Hematopoietic multipotent progenitor cell treated with erythropoietin and hydrocortisone succinate and interleukin-3 and kit ligand, for 15 days (in vitro differentiated cells): Measurements from ENCODE around the gene TMEM19.

Experiments
- DNase-seq: peaks from one replicate; pipeline ENCODE4 v3.0.0-alpha.2; 2015; ENCODE audit warnings: low spot score

TMEM19 gene

DNA sequence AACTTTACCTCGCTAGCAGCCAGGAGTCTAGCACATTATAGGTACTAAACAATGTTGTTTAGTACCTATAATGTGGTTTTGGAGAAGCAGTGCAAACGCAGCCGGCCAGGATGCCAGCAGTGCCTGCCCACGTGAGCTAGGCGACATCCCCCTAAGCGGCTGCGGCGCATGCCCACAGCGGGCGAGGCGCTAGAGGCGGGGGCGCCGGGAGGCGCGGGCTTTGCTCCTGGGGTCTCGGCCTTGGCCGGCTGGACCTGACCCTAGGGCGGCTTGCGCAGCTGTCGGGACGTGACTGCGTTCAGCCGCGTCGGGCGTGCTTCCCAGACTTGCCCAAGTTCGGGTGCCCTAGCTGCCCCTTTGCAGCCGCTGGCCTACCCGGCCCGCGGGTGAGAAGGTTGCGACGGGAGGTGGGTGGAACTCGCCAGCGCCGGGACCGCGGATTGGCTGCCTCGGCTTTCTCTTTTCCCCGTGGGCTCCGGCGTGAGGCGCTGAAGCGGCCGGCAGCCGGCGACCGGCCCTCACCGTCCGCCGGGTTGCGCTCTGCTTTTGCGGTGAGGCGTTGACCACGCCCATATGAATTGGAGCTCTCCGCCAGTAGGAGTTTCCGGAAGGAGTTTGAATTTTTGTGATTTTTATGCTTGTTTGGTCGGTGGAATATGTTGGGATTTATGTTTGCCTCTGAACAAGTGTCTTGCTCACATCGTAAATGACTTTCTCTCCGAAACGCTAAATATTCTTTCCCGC is at the start of gene TMEM19:
TSS of gene TMEM19 (plus strand) at position 169 of the 744 bp plus-strand sequence. CDS start 599 bp downstream, outside the sequence.
- DNase-seq = peak; percentile 88

DNA sequence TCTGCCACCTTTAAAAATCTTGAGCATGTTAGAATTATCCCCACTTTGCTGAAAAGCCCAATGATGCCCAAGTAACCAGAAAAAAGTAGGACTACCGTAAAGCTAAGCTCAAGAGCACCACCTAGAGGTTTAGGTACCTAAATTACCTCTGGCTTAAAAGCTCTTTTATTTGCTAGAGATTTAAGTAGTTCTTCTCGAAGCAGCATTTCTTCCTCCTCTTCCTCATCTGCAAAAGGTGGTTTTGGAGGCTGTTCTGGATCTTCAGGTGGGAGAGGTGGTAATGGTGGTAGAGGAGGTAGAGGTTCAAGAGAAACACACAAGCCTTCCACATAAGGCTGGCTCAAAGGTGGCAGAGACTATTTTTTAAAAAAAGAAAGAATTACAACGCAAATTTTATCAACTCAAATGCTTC is 49.2 kb upstream of the TMEM19 start:
- DNase-seq = peak; percentile 81

DNA sequence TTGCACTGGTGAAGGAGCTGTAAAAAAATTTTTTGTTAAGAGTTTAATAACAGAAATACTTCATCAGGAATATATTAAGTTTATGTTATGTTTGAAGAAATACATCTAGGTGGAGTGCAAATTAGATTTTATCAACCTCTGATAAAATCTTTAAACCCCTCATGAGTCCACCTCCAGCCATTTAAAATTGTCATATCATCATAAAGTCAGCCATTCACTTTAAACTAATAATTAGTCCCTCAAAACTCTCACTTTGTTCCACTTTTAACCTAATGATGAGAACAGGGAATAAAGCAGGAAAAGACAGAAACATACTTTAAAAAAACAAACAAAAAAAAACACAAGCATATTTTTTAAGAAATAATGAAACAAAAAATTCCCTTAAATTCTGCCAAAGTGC is 47.4 kb upstream of the TMEM19 start:
- no peak for DNase-seq

DNA sequence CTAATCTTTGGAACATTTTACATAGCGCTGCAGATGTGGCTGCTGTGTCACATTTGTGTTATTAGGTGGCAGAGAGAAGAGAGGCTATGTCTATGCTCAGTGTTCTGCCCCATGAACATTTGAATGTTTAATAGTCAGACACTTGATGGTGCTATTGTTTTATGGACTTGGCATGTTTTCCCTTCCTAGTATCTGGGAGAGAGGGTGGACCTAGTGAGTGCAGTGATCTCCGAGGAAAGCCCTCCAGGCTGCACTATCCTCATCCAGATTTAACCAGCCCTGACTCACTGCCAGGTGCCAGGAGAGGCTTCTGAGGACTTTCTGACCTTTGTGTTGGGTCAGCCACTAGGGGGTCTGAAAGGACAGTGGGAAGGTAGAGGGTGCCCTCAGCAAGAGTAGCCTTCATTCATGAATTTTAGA is 46.5 kb upstream of the TMEM19 start:
- DNase-seq = no peak

DNA sequence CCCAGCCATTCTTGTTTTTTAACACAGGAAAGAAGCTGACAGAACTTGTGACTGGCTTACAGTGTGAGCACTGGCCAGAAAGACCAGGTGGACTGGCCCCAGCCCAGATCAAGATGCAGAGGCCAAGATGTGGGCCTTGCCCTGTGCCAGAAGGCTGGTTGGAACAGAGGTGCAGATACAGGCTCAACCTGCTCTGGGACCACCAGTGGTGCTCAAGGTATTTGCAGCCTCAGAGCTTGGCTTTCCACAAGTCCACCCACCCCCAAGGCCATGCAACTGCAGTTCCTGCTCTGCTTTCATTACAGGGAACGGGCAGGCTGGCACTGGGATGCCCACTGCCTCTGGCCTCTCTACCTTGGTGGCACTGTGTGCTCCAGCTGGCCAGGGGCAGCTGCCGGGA is 45.6 kb upstream of the TMEM19 start:
- DNase-seq = no peak

DNA sequence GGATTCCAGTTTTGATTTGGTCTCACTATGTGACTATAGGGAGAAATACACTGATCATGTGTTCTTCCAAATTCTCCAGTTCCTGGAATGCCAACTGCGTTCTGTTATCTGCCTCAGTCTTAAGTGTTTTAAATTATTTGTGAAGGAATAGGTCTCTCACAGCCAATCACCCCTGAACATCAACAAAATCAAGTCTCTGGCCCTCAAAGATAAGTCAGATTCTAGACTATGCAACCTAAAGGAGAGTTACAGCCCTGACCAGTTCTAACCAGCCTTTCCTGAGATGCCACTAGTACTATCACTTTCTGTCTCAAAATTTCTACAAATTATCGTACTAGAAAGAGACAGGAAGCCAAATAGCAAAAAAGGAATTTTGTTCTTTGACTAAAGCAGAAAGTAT is 44.5 kb upstream of the TMEM19 start:
- DNase-seq = no peak

DNA sequence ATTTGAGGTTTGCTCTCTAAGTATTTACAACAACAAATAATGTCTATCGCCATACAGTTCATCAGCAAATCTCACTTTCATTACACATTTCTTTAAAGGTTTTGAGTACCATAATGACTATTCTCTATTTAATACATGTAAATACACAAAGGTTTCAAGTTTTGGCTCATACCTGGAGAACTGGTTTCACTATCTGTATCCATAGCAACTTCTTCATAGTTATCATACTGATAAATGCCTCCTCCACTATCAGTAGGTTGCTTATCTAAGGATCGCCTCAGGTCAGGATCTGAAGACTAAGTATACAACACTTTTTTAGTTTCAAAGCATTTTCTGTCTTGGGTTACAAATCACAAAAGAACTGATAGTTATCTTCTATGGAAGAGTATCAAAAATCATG is 43.6 kb upstream of the TMEM19 start:
- DNase-seq = no peak

DNA sequence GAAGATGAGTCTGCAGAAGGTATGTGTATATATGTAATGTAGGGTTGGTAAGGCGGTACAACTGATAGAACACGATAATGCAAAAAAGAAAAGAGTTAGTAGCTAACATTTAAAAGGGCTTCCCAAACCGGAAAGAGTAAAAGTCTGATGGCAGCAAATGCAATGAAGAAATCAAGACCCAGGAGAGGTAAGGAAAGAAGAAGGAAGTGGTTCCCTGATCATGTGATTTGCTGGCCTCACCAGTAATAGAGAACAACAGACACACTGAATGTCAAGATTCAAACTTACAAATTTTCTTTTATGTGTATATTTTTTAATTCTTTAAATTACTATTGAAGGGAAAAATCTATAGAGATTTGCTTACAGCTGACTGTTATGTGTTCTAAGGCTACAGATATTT is 40.6 kb upstream of the TMEM19 start:
- no peak for DNase-seq

DNA sequence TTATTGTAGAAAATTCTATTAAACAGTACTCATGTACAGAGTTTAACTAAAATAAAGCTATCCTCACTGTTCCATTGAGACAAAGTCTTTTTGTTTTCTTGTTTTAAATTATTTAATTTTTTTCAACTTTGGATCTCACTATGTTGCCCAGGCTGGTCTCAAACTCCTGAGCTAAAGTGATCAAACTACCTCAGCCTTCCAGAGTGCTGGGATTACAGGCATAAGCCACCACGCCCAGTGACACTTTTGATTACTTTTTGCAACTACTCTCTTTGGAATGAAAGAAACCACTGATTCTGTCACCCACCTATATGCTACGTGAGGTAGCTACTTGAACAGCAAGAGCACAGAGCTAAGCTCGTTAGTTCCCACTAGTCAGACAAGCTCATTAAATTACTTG is 39.4 kb upstream of the TMEM19 start:
- no peak for DNase-seq

DNA sequence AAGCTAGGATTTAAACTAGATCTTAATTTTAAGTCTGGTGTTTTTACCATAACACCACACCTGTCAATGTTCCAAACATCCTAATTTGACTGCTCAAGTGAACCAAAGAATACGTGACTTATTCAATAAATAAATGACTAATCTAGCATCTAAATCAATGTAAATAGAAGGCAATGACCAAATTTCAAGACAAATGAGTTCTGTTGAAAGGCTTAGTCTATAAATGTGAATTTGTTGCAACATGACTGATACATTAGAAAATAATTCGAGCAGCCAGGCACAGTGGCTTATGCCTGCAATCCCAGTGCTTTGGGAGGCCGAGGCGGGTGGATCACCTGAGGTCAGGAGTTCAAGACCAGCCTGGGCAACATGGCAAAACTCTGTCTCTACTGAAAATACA is 37.3 kb upstream of the TMEM19 start:
- no peak for DNase-seq

DNA sequence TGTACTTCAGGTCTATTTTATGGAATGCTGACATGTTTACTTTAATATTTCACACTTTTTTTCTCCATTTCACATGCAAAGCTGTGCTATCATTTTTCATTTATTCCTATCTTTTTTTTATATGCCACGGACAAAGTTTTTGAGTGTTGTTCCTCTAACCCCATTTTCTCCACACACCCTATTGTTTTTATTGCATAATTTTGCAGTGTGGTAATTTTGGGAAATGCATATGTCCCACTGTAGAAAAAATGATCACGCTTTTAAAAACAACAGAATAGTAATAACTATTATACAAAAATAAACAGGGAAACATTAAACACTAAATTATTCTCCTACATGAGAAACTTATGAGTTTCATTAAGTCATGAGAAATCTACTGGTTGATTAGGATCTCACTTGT is 36.5 kb upstream of the TMEM19 start:
- DNase-seq = no peak

DNA sequence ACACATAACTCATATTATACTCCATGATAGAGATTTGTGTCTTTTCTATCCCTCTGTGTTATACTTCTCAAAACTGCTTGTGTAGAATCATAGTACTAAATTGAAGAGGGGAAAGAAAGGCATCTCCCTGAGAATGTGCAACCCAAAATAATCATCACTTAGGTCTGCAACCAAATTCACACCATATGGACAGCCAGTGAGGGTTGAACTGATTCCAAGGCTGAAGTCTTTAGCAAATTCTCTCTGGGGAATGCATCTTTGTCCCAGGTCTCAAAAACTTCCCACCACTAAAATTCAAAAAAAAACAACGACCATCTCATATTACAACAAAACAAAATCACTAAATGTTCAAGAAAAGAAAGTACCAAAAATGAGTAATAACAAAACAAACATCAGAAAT is 33.2 kb upstream of the TMEM19 start:
- no peak for DNase-seq

DNA sequence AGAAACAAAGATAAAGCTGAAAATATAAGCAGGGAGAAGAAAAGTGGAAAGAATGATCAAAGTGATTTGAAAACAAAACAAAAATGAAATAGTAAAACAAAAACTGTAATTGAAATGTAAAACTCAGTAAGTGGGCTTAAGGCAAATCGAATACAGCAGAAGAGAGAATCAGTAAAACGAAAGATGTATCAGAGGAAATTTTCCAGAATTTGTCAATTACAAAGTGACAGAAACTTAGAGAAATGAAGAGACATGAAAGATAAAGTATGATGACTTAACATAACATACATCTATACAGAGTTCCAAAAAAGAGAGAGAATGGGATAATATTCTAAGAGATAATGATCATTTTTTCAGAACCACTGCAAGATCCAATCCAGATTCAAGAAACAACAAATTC is 32.7 kb upstream of the TMEM19 start:
- DNase-seq = no peak

DNA sequence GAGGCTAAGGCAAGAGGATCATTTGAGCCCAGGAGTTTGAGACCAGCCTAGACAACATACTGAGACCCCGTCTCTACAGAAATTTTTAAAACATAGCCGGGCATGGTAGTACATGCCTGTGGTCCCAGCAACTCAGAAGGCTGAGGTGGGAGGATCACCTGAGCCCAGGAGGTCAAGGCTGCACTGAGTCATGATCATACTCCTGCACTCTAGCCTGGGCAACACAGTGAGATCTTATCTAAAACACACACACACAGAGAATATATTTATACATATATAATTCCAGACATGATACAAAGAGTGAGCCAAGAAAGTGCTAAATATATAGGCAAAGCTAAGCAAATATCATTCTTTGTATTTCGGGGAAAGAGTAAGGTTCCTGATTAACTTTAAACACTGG is 31.7 kb upstream of the TMEM19 start:
- no peak for DNase-seq

DNA sequence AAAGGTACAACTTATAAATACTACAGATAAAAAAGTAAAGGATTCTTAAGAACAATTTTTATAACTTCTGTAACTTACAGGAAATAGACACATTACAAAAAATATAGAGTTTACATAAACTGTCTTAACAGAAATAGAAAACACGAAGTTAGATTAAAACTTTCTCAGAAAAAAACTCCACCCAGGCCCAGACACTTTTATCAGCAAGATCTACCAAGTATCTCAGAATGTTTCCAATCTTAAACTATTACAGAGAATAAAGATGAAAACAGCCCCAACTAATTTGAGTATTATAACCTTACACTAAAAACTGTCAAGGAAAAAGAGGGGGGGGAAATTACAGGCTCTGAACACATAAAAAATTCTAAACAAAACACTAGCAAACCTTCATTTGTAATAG is 30.4 kb upstream of the TMEM19 start:
- DNase-seq = no peak

DNA sequence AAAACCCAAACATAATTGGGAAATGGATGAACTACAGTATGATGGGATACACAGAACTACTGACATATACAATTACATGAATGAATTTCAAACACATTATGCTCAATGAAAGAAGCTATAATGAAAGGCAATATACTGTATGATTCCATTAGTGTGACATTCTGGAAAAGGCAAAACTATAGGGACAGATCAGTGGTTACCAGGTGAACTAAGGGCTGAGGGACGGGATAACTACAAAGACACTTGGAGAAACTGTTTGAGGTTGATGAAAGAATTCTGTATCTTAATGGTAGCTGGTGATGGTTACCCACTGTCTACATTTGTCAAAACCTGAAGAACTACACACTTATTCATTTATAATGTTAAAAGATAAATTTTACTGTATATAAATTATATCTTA is 30.0 kb upstream of the TMEM19 start:
- no peak for DNase-seq

DNA sequence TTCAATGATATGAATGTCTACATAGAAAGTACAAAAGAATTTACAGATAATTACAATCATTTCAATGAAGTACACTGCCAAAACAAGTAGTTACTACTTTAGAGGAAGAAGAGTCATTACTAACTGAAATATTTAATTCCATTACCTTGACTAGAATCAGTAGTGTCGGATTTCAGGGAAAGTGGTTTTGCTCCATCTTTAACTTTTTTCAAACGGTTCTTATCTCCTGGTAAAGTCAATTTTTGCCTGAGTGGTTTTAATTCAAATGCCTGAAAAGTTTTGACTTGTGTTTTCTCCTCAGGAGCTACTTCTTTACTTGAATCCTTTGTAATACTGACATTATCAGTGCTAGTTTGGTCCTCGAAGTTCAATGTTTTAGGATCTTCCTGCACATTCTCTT is 29.1 kb upstream of the TMEM19 start:
- DNase-seq = no peak

DNA sequence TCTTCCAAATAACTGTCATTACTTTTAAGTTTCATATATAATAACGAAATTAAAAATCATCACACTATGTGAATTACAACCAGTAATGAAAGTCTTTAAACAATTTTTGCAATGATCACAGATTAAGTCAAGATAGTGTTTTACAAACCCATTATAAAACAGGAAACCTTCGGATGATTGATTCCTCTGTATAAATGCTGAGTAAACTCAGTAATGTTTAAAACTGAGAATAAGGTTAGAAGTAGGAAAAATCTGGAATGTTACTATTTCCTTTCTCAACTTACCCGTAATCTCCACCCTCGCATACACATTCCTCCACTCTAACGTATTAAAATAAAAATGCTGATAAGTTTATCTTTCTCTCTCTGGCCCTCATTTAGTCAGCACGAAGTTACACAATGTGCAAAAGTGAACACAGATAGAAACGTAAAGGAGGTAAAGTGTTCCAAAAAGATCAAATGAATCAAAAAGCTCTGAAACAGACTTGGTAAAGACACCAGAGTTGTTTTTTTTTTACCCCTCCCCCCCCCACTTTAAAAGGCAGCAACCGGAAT is 23.8 kb upstream of the TMEM19 start:
- DNase-seq = peak; percentile 41

DNA sequence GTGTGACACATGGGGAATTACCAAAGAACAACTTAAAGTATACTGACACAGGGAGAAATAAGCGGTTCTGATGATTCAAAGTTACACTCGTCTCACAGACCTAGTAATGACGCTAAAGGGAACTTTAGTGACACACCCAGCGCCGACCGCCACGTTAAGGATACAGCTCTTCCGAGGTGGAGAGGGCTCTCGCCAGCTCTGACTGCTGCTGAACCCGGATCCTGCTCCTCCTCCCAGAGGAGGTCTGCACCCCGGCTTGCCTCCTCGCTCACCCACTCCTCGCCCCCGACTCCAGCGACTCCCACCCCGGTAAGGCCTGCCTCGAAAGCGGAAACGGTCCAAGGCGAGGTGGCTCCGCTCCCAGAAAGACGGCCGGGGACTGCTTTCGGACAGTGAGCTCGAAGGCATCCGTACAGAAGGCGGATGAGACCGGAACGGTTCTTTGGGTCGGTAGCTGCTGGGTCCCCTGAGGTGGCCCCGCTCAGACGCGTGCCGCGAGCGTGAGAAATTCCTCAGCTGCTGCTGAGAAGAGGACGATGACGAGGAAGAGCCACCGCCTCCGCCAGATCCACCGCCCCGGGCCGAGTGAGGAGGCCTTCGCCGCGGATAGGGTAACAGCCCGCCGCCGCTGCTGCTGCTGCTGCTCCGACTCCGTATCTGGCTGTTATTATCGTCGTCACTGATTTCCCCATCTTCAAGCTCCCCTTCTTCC is 22.9 kb upstream of the TMEM19 start:
- peak; percentile 72 for DNase-seq

DNA sequence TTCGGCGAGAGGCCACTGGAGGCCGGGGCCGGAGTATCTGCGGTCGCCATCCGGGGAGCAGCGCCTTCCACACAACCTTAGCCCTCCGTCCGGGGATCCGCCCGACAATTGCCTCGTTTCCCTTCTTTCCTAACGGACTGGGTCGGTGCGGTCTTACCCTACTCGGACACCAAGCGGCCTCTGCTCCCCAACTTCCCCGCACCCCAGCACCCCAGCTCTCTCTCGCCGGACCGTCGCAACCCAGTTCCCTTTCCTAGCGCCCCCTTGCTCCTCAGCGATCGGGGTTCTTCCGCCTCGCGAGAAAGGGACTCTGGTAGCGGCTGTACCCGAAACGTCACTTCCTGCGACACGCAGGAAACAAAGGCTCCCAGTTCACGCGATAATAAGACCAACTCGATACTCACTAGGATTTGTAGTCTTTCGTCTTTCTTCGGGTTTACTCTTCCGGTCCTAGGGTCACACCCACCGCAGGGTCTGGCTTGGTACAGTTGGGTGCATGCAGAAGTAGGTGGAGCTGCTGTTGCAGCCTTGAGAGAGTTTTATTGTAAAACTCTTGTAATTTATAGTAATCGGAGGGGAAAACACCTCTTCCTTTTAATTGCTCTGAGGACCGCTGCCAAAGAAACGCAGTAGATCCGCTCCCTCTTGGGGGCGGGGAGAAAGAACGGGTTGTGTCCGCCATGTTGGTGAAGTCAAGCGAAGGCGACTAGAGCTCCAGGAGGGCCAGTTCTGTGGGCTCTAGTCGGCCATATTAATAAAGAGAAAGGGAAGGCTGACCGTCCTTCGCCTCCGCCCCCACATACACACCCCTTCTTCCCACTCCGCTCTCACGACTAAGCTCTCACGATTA is 22.1 kb upstream of the TMEM19 start, which contains the start of the genes THAP2 and ZFC3H1:
TSS of gene THAP2 (plus strand) at position 741 of the 850 bp plus-strand sequence. CDS start 209 bp downstream, outside the sequence.
TSS of gene ZFC3H1 (minus strand) at position 288 of the 850 bp plus-strand sequence. CDS start at position 50, 238 bp downstream.
- DNase-seq = peak; percentile 98

DNA sequence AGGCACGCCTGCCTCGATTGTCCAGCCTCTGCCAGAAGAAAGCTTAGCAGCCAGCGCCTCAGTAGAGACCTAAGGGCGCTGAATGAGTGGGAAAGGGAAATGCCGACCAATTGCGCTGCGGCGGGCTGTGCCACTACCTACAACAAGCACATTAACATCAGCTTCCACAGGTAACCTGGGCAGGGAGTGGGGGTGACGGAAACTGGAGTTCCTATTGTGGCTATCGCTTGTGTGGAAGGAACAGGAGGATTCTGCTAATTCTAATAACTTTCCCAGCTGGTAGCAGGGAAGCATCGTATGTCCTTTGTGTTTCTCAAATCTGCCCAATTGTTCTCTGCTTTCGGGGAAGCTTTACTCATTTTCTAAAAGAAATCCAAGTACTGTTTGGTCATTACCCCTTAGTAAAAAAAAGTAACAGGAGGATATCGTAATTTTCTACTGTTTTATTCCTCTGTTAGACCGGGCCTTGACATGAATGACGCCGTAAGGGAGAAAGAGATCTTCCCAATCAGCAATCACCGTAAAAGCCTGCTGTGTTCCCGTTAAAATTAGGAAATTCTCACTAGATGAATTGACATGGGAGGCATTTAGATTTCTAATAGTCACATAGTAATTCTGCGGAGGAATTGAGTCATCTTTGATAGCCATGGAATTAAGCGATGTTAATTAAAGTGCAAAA is 21.3 kb upstream of the TMEM19 start:
- peak; percentile 16 for DNase-seq

DNA sequence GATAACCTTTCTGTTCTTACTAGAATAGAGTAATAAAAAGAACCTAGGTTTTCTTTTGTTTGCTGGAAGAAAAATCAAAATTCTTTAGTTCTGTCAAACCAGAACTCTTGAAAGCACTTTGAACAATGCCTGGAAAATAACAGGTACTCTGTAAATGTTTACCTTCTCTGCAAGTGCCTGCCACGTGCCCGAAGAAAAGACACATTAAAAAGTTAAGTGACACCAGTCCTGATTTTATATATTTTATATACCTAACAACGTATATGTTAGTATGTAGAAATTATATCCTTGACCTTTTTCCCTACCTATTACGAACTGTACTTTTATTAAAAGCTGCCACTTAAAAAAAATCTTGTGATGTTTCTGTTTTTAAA is 20.8 kb upstream of the TMEM19 start:
- no peak for DNase-seq
